GM12874 (cell line): ENCODE results near the gene THRB.

Experiments used
- CTCF ChIP-seq: IDR thresholded peaks from 2 replicates; pipeline ENCODE4 v1.5.1; 2011; ENCODE audit warnings: low read depth, mild to moderate bottlenecking, control low read depth, low read length, moderate library complexity; ENCODE audit not compliant: insufficient read depth

The THRB gene

GRCh38 chr3:24382647-24383046 is 112.0 kb downstream of the THRB start:
- no peak for TF ChIP-seq CTCF

DNA sequence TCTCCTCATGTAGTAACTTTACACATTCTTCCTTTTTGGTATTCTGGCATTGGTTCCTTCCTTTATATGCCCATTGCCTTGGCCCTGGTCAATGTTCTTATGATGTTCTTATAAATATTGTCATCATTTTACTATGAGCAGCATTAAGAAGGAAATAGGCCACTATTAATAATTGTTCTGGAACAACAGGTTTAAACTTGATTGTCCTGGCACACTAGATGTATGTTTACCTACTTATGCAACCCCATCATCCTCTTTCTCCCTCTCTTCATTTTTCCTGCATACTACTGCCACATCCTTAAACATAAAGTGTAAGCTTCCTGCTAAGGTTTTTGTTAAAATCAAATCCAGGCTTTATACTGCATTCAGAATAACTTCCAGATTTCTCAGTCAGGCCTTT is 114.7 kb downstream of the THRB start:
- TF ChIP-seq CTCF: no peak

DNA sequence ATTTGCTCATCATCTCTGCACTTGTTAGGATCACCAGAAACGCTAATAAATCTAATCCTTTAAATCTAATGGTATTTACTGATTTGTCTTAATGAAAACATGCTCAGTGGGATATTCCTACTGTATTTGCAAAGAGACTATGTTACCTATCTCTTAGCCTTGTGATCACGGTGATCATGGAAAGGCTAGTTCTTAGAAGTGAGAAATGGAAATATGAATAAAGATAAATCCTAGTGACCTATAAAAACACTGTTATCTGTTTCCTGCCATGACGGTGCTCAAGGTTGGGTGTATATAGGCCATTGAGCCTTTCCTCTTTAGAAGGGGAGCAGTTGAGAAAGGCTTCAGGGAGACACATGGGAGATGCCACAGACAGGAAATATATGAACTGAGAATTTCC is 116.3 kb downstream of the THRB start:
- TF ChIP-seq CTCF: no peak

GRCh38 chr3:24377218-24377993 is 117.2 kb downstream of the THRB start:
- TF ChIP-seq CTCF: no peak

GRCh38 chr3:24375947-24376384 is 118.7 kb downstream of the THRB start:
- TF ChIP-seq CTCF: no peak

DNA sequence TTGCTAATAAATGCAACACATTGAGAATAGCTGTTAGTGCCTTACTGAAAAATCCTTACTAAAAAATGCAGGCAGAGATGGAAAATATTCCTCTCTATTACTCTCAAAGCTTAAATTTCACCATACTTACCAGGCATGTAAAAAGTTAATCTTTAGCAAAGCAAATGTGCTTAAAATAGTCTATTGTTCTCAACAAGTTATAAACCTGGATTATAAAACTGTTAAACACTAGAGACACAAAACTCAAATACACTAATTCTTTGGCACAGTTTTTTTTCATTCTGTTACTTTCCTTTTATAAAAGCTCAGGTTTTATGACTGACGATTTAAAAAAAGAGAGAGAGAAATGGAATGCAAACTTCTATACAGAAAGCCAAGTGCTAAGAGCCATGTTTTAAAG is 119.8 kb downstream of the THRB start:
- TF ChIP-seq CTCF: no peak

DNA sequence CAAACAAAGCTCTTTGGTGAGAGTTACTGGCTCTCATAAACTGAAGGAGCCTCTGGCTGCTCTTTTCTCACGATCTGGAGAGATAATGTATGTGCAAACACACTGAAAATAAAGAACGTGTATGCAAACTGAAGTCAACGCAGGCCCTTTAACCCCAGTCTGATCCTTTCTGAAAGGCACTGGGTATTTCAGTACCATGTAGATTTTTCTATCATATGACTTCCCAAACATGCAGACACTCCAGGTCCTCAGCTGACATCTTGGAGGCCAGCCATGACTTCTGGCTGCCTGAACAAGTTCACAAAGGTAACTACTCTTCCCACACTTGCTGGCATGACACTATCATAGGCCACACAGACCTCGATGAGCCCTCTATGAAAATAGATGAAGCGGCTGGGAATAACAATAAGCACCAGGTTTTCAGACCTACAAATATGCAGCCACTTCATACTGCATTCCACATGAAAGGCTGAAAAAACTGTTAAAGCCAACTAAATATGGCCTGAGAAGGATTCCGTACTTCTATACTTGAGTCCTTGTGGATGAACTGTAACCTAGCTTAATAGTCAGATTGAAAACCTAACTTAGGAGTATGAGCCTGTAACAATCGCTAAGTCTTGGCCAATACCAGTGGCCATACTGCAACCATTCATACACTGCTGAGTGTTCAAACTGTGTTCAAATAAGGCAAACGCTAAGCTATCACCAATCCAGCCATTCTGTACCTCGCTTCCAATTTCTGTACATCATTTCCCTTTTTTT is 121.3 kb downstream of the THRB start:
- TF ChIP-seq CTCF: no peak
